ENCODE data around the gene GRK2.

DNA sequence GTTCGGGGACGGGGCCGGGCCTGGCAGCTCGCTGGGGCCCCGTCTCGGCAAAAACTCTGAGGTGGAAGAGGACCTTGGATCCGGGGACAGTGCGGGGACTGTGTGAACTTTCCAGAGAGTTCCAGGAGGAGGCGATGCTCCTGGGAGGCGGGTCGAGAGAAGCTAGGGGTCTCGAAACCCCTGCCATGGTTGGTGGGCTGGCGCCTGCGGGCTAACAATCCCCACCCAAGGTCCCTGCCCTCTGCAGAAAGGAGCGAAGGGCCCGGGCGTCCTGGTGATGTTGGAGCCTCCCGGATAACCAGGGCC is 4.7 kb upstream of the GRK2 start:
- TF ChIP-seq, protein P1, sequence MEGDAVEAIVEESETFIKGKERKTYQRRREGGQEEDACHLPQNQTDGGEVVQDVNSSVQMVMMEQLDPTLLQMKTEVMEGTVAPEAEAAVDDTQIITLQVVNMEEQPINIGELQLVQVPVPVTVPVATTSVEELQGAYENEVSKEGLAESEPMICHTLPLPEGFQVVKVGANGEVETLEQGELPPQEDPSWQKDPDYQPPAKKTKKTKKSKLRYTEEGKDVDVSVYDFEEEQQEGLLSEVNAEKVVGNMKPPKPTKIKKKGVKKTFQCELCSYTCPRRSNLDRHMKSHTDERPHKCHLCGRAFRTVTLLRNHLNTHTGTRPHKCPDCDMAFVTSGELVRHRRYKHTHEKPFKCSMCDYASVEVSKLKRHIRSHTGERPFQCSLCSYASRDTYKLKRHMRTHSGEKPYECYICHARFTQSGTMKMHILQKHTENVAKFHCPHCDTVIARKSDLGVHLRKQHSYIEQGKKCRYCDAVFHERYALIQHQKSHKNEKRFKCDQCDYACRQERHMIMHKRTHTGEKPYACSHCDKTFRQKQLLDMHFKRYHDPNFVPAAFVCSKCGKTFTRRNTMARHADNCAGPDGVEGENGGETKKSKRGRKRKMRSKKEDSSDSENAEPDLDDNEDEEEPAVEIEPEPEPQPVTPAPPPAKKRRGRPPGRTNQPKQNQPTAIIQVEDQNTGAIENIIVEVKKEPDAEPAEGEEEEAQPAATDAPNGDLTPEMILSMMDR (IDR thresholded peaks at IDR 0.05) = no peak
- no peak for TF ChIP-seq POLR2A (IDR thresholded peaks at IDR 0.05)

Data from adrenal gland (tissue), 5 donors.